Esophagus squamous epithelium (tissue), 5 donors: ENCODE data around the gene NPLOC4. TPM values are rescaled to one million over a fixed set of nuclear protein-coding genes. Genes with fewer than 3 reads are reported as not detected.
"Not testable (repeated sequence)": the region's sequence is repeated elsewhere in the genome, so short reads cannot be mapped to it uniquely, and the experiment has no call there.

Source experiments
- DNase-seq: peaks from one replicate; lab custom pipeline; 2025; lab: John Stamatoyannopoulos, UW
- H3K27ac ChIP-seq, 4 donors: fragments of 200-600 bp; sonication (generic); one replicate each; pipeline ENCODE4 v1.5.1; 2016 to 2019; ENCODE audit warnings: mild to moderate bottlenecking in 1 of 4
- H3K27me3 ChIP-seq, 4 donors: fragments of 200-600 bp; sonication (generic); 1 replicate in 3 of 4; 2 replicates in 1 of 4; pipeline versions ENCODE4 v1.5.1 to v1.6.0; 2017 to 2021; ENCODE audit warnings: antibody characterized with exemption in 1 of 4
- H3K36me3 ChIP-seq, 3 donors: fragments of 200-600 bp; sonication (generic); one replicate each; pipeline ENCODE4 v1.5.1; 2016 to 2019
- H3K4me1 ChIP-seq, 3 donors: fragments of 200-600 bp; sonication (generic); one replicate each; pipeline ENCODE4 v1.5.1; 2017 to 2019
- H3K4me3 ChIP-seq, 4 donors: fragments of 200-600 bp; sonication (generic); 1 replicate in 3 of 4; 2 replicates in 1 of 4; pipeline ENCODE4 v1.5.1; 2016 to 2019; ENCODE audit warnings: mild to moderate bottlenecking in 2 of 4, moderate library complexity in 1 of 4
- H3K9me3 ChIP-seq, 3 donors: fragments of 200-600 bp; sonication (generic); one replicate each; pipeline ENCODE4 v1.5.1; 2016 to 2019
- CTCF ChIP-seq, 6 experiments: fragments of 450-650 bp in 4 of 6; fragments of 200-600 bp in 2 of 6; sonication (generic) in 2 of 6; IDR thresholded peaks; one replicate each; pipeline ENCODE4 v1.5.1; 2016 to 2019; ENCODE audit warnings: antibody characterized with exemption in 6 of 6, mild to moderate bottlenecking in 4 of 6, moderate library complexity in 4 of 6
- POLR2A ChIP-seq, 4 donors: fragments of 450-650 bp; IDR thresholded peaks; one replicate each; pipeline ENCODE4 v1.6.1; 2017; ENCODE audit warnings: antibody characterized with exemption in 4 of 4, mild to moderate bottlenecking in 4 of 4, moderate library complexity in 3 of 4
- WGBS, 2 donors: methylation state at CpG; one replicate each; pipeline ENCODE4 v1.1.5; 2018; 5-methylcytosine and 5-hydroxymethylcytosine counted together
- intact Hi-C: fragments of 100-400 bp; cut with DNase I; formaldehyde crosslinking; loops from one replicate; pipeline ENCODE4 v1.15.0; 2022
- total RNA-seq, 4 donors: library from RNA; depleted of rRNA; stranded (reverse); fragments of >200 nt; gene quantifications; one replicate each; pipeline ENCODE4 v1.1.0, GENCODE V29; 2016
- donor health status: DM: yes; HTN: yes; CAD: no.

Gene NPLOC4
- total RNA-seq, 4 donors from 2014 or later, result 49.0 to 80.9 (median 62.4) TPM

DNA sequence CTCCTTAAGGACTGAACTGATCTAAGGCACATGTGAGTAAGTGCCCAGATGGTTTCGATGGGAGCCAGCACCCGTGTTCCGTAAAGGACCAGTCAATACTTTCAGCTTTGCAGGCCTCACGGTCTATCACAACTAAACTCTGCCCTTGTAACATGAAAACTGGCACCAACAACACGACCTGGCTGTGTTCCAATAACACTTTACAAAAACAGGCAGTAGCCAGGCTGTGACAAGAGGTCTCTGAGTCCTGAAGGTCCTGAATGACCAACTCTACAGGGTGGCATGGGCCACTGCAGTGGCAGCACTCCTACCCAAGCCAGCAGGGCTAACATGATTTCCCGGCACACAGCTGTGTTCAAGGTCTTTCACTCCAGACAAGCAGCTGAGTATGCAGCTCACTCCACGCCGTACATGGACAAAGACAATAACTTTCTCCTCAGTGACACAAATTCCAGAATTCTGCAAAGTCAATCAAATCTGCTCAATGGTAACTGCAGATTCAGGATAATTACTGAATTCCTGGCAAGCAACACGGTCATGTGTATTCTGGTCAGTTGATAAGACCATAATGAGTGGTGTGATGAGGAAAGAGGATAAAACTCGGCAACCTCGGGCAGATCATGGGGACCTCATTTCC lies 15.3 kb downstream of the NPLOC4 start:
- 84 to 95% methylated on average over 7 to 11 of the region's 11 CpGs for WGBS, 2 donors
- Histone ChIP-seq H3K27ac (no peak overlapping the region), H3K9me3 (no peaks in the 10 kb centered on the region), H3K27me3 (no peaks in the 10 kb centered on the region), H3K4me1 (no peaks in the 10 kb centered on the region), H3K36me3 (peaks cover 33 to 100% (median 63%) of the 10 kb centered on the region in 3 donors), H3K4me3 (no peak overlapping the region)
- intact Hi-C loops, result no loop called here
- DNase-seq, result no peak
- TF ChIP-seq CTCF (IDR thresholded peaks at IDR 0.05) (no peak), POLR2A (IDR thresholded peaks at IDR 0.05) (no peak)

DNA sequence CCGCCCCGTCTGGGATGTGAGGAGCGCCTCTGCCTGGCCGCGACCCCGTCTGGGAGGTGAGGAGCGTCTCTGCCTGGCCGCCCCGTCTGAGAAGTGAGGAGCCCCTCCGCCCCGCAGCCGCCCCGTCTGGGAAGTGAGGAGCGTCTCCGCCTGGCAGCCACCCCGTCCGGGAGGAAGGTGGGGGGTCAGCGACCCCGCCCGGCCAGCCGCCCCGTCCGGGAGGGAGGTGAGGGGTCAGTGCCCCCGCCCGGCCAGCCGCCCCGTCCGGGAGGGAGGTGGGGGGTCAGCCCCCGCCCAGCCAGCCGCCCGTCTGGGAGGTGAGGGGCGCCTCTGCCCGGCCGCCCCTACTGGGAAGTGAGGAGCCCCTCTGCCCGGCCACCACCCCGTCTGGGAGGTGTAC lies 18.6 kb downstream of the NPLOC4 start:
- intact Hi-C loops, H3K9me3 ChIP-seq, H3K4me1 ChIP-seq, H3K4me3 ChIP-seq, H3K27me3 ChIP-seq, DNase-seq, H3K27ac ChIP-seq: not testable (repeated sequence)
- WGBS, 2 donors, result no CpG with 5 or more reads among the region's 36 CpGs
- H3K36me3 ChIP-seq, result peaks cover 15 to 100% (median 43%) of the 10 kb centered on the region in 3 donors

DNA sequence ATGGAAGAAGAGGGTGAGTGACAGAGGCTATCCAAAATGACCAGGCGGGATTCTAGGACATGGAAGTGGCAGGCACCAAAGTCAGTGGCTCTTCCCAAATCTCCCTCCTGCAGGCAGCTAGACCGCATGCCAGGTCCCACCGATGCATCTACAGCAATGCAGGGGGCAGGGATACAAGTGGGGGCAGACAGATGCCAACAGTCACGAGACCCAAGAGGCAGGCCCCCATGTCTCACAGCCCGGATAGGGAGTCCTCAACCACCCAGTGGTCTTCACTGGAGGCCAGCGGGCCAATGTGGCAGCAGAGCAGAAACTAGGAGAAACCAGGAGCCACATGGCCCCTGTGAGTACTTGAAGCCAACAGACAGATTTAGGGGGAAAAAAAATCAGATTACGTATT lies 20.0 kb downstream of the NPLOC4 start:
- Histone ChIP-seq H3K27me3 (no peaks in the 10 kb centered on the region), H3K9me3 (no peaks in the 10 kb centered on the region), H3K36me3 (peaks cover 23 to 100% (median 44%) of the 10 kb centered on the region in 3 donors), H3K4me1 (peaks cover 0 to 10% (median 4%) of the 10 kb centered on the region in 3 donors), H3K27ac (no peak overlapping the region), H3K4me3 (no peak overlapping the region)
- DNase-seq, result no peak
- intact Hi-C loops, result no loop called here
- TF ChIP-seq CTCF (IDR thresholded peaks at IDR 0.05) (no peak), POLR2A (IDR thresholded peaks at IDR 0.05) (no peak)
- WGBS, 2 donors, result 67 to 100% methylated on average over 7 of the region's 7 CpGs

GRCh38 chr17:81615401-81615930 lies 21.4 kb downstream of the NPLOC4 start:
- Histone ChIP-seq H3K27ac (no peak overlapping the region), H3K4me1 (peaks cover 0 to 10% (median 4%) of the 10 kb centered on the region in 3 donors), H3K27me3 (no peaks in the 10 kb centered on the region), H3K4me3 (no peak overlapping the region), H3K9me3 (no peaks in the 10 kb centered on the region), H3K36me3 (peaks cover 13 to 98% (median 33%) of the 10 kb centered on the region in 3 donors)
- DNase-seq, result no peak
- TF ChIP-seq POLR2A (IDR thresholded peaks at IDR 0.05), result no peak
- no peak for TF ChIP-seq CTCF (IDR thresholded peaks at IDR 0.05)
- 98 to 100% methylated on average over 2 to 4 of the region's 4 CpGs for WGBS, 2 donors
- intact Hi-C loops, result no loop called here

DNA sequence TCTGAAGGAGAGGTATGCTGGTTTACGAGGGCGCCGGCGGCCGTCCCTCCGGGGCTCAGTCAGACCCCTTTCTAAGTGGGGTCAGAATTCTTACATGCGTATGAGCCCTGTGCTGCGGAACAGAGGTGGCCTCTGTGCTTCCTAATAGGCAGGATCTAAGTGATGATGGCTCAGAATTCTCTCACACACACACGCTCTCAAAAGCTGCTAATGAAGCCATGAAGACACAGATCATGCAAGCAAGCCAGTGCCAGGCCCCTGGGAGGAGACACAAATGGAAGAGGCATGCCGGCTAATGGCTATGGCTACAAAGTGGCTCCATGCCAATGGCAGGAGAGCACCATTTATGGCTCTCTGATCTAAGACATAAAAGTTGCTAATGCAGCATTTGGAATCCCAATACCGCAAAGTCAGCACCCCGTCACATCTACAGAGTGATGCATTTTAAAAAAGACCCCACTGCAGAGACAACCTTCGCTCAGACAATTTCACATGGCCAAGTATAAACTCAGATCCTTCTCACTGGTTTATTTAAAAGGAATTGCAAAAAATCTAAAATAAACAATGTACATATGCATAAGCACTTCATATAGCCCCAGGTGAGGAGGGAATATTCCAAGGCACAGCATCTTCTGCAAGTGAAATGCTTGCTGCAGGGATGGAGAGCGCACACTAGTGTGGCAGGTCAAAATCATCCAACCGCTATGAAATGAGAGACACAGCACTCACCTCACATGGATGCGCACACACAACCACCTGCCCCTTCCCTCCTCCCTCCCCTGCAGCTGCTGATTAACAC lies 24.5 kb downstream of the NPLOC4 start:
- H3K36me3 ChIP-seq, result peaks cover 16 to 98% (median 33%) of the 10 kb centered on the region in 3 donors
- no peak overlapping the region for H3K4me3 ChIP-seq
- intact Hi-C loops, result no loop called here
- 80 to 93% methylated on average over 8 to 15 of the region's 16 CpGs for WGBS, 2 donors
- H3K27me3 ChIP-seq, result no peaks in the 10 kb centered on the region
- H3K4me1 ChIP-seq, result peaks cover 0 to 10% (median 4%) of the 10 kb centered on the region in 3 donors
- DNase-seq, result no peak
- no peak for TF ChIP-seq POLR2A (IDR thresholded peaks at IDR 0.05)
- TF ChIP-seq CTCF (IDR thresholded peaks at IDR 0.05), result no peak
- H3K9me3 ChIP-seq, result no peaks in the 10 kb centered on the region
- no peak overlapping the region for H3K27ac ChIP-seq
